ENCODE data around the gene PRR29. TPM values are rescaled to one million over a fixed set of nuclear protein-coding genes. Genes with fewer than 3 reads are reported as not detected.

Gene PRR29
- total RNA-seq, 1 experiment from 2014 or later, result 0.77 TPM

DNA sequence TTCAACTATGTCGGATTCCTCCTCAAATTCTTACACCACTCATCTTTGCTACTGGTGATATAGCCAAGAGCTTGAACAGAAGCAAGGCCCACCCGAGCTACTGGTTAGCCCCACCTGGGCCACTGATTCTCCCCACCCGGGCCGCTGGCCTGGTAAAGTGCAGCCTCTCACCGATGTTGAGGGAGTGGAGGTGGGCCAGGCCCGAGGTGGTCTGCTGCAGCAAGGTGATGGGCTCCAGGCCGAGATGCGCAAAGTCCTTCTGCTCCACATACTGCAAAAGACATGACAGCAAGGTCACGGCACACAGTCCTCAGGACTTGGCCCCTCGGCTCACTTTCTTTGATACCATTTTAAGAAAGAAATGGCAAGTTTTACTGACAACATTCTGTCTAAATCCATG lies 55.0 kb downstream of the PRR29 start:
- ChIA-PET POLR2A (ENCODE audit: unreplicated experiment) (no interaction called here), CTCF (interaction anchor here (0.7 to 1.2 kb wide), 2 partner anchors 24 to 80 kb away, joined by 4 to 11 read pairs; no protein-coding TSS in a partner anchor)
- Histone ChIP-seq H3F3A (ENCODE audit: low read length, unreplicated experiment) (no peaks in the 10 kb centered on the region), H3K9me3 (ENCODE audit: low read length) (no peaks in the 10 kb centered on the region), H3K36me3 (ENCODE audit: low read depth, low read length) (peaks cover 5% of the 10 kb centered on the region; the same call in 1 of the 2 replicates), H3K4me3 (ENCODE audit: low read length) (no peak overlapping the region), H3K79me2 (ENCODE audit: low read length) (no peaks in the 10 kb centered on the region), H3K4me2 (ENCODE audit: low read length) (no peak overlapping the region), H3K9ac (ENCODE audit: low read length) (no peak overlapping the region), H3K27me3 (ENCODE audit: low read length) (no peaks in the 10 kb centered on the region), H3K9me2 (replicated peaks; ENCODE audit: low read length) (no peaks in the 10 kb centered on the region), H3K4me1 (ENCODE audit: insufficient read depth, low read length) (peaks cover 17% of the 10 kb centered on the region), H3K27ac (ENCODE audit: low read length) (no peak overlapping the region), H2AFZ (ENCODE audit: low read length) (no peak overlapping the region), H4K20me1 (ENCODE audit: low read length) (no peaks in the 10 kb centered on the region)
- intact Hi-C loops (cut with micrococcal nuclease), result no loop called here
- ATAC-seq, result no peak
- TF ChIP-seq EZH2 (IDR thresholded peaks at IDR 0.05; ENCODE audit: low read length, unreplicated experiment) (no peak), EZH2phosphoT487 (IDR thresholded peaks at IDR 0.05; ENCODE audit: borderline replicate concordance, low read length) (no peak)
- TF ChIP-seq, protein P1, sequence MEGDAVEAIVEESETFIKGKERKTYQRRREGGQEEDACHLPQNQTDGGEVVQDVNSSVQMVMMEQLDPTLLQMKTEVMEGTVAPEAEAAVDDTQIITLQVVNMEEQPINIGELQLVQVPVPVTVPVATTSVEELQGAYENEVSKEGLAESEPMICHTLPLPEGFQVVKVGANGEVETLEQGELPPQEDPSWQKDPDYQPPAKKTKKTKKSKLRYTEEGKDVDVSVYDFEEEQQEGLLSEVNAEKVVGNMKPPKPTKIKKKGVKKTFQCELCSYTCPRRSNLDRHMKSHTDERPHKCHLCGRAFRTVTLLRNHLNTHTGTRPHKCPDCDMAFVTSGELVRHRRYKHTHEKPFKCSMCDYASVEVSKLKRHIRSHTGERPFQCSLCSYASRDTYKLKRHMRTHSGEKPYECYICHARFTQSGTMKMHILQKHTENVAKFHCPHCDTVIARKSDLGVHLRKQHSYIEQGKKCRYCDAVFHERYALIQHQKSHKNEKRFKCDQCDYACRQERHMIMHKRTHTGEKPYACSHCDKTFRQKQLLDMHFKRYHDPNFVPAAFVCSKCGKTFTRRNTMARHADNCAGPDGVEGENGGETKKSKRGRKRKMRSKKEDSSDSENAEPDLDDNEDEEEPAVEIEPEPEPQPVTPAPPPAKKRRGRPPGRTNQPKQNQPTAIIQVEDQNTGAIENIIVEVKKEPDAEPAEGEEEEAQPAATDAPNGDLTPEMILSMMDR (conservative IDR thresholded peaks at IDR 0.05; ENCODE audit: low read depth, low read length), result no peak
- no TSS peak for BruUV-seq (replicated peaks)
- DNase-seq, result no peak

Other genes with a start within 250 kb of the PRR29 start
- gene CCDC47, start 224.8 kb upstream of the PRR29 start, total RNA-seq (2014; rRNA removed), result 147 and 163 TPM in 2 replicates
- gene DDX42, start 224.2 kb upstream of the PRR29 start, total RNA-seq (2014; rRNA removed), result 72.4 and 89.0 TPM in 2 replicates
- gene PSMC5, start 170.9 kb upstream of the PRR29 start, total RNA-seq (2014; rRNA removed), result 163 and 205 TPM in 2 replicates
- gene FTSJ3, start 170.7 kb upstream of the PRR29 start, total RNA-seq (2014; rRNA removed), result 82.4 and 112 TPM in 2 replicates
- 152 and 156 TPM in 2 replicates for gene SMARCD2, start 155.7 kb upstream of the PRR29 start, total RNA-seq (2014; rRNA removed)
- gene CSH2, start 124.7 kb upstream of the PRR29 start, total RNA-seq (2014; rRNA removed), result not detected in 2 replicates
- gene GH2, start 116.4 kb upstream of the PRR29 start, total RNA-seq (2014; rRNA removed), result not detected in 2 replicates
- gene CSH1, start 101.8 kb upstream of the PRR29 start, total RNA-seq (2014; rRNA removed), result not detected in 2 replicates
- not detected in 2 replicates for gene CSHL1, start 87.1 kb upstream of the PRR29 start, total RNA-seq (2014; rRNA removed)
- gene GH1, start 79.5 kb upstream of the PRR29 start, total RNA-seq (2014; rRNA removed), result not detected in 2 replicates
- gene CD79B, start 66.0 kb upstream of the PRR29 start, total RNA-seq (2014; rRNA removed), result not detected in 2 replicates
- gene SCN4A, start 25.4 kb upstream of the PRR29 start, total RNA-seq (2014; rRNA removed), result 0.06 TPM in 1 of 2 replicates, not detected in the other
- not detected in 2 replicates for gene ICAM2, start 22.3 kb downstream of the PRR29 start, total RNA-seq (2014; rRNA removed)
- gene ERN1, start 131.8 kb downstream of the PRR29 start, total RNA-seq (2014; rRNA removed), result 13.5 and 17.9 TPM in 2 replicates

All from PC-3 (cell line).